DND-41 (cell line): ENCODE results near the gene INPP5B.

ENCODE experiments used
- EZH2 ChIP-seq: IDR thresholded peaks from 3 replicates; pipeline ENCODE4 v1.6.1; 2012; ENCODE audit warnings: borderline replicate concordance, low read depth, mild to moderate bottlenecking, moderate library complexity, low read length, inconsistent platforms; ENCODE audit not compliant: severe bottlenecking
- TF ChIP-seq, protein P1 (sequence below): IDR thresholded peaks from 2 replicates; pipeline ENCODE4 v1.5.1; 2012; ENCODE audit warnings: borderline replicate concordance, low read length, moderate library complexity, mild to moderate bottlenecking; ENCODE audit not compliant: poor library complexity, severe bottlenecking; ENCODE audit errors: extremely low read depth

GRCh38 chr1:37945251-37945650 lies 1.6 kb downstream of the INPP5B start:
- TF ChIP-seq, protein P1, sequence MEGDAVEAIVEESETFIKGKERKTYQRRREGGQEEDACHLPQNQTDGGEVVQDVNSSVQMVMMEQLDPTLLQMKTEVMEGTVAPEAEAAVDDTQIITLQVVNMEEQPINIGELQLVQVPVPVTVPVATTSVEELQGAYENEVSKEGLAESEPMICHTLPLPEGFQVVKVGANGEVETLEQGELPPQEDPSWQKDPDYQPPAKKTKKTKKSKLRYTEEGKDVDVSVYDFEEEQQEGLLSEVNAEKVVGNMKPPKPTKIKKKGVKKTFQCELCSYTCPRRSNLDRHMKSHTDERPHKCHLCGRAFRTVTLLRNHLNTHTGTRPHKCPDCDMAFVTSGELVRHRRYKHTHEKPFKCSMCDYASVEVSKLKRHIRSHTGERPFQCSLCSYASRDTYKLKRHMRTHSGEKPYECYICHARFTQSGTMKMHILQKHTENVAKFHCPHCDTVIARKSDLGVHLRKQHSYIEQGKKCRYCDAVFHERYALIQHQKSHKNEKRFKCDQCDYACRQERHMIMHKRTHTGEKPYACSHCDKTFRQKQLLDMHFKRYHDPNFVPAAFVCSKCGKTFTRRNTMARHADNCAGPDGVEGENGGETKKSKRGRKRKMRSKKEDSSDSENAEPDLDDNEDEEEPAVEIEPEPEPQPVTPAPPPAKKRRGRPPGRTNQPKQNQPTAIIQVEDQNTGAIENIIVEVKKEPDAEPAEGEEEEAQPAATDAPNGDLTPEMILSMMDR, result no peak
- no peak for TF ChIP-seq EZH2
